AG09319 (cell line): ENCODE results near the gene RHEB.
"Not testable (repeated sequence)": the region's sequence is repeated elsewhere in the genome, so short reads cannot be mapped to it uniquely, and the experiment has no call there.

Experiments
- DNase-seq: peaks from one replicate; pipeline ENCODE4 v3.0.0-alpha.2; 2010; ENCODE audit warnings: low read depth; ENCODE audit errors: extremely low read depth
- TF ChIP-seq, protein P1 (sequence below): IDR thresholded peaks from 2 replicates; pipeline ENCODE4 v1.5.1; 2011; ENCODE audit warnings: low read depth, mild to moderate bottlenecking, inconsistent platforms, low read length, moderate library complexity

Gene RHEB

DNA sequence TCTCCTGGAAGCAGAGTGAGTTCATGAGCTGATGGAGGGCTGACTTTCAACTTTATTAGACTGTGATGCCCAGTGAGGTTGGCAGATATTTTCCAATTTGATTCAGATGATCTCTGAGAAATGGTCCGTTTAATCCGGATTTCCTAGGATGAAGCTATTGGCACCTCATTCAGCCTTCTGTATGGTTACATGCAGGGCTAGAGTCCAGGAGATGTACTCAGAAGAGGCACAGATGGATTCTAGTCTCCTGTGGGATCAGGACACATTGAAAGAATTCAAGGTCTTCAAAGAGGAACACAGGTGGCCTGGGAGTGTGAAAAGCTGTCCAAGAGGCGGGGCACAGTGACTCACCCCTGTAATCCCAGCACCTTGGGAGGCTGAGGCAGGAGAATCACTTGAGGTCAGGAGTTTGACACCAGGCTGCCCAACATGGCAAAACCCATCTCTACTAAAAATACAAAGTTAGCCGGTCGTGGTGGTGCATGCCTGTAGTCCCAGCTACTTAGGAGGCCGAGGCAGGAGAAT is 23.0 kb upstream of the RHEB start:
- TF ChIP-seq, protein P1, sequence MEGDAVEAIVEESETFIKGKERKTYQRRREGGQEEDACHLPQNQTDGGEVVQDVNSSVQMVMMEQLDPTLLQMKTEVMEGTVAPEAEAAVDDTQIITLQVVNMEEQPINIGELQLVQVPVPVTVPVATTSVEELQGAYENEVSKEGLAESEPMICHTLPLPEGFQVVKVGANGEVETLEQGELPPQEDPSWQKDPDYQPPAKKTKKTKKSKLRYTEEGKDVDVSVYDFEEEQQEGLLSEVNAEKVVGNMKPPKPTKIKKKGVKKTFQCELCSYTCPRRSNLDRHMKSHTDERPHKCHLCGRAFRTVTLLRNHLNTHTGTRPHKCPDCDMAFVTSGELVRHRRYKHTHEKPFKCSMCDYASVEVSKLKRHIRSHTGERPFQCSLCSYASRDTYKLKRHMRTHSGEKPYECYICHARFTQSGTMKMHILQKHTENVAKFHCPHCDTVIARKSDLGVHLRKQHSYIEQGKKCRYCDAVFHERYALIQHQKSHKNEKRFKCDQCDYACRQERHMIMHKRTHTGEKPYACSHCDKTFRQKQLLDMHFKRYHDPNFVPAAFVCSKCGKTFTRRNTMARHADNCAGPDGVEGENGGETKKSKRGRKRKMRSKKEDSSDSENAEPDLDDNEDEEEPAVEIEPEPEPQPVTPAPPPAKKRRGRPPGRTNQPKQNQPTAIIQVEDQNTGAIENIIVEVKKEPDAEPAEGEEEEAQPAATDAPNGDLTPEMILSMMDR = no peak
- no peak for DNase-seq

DNA sequence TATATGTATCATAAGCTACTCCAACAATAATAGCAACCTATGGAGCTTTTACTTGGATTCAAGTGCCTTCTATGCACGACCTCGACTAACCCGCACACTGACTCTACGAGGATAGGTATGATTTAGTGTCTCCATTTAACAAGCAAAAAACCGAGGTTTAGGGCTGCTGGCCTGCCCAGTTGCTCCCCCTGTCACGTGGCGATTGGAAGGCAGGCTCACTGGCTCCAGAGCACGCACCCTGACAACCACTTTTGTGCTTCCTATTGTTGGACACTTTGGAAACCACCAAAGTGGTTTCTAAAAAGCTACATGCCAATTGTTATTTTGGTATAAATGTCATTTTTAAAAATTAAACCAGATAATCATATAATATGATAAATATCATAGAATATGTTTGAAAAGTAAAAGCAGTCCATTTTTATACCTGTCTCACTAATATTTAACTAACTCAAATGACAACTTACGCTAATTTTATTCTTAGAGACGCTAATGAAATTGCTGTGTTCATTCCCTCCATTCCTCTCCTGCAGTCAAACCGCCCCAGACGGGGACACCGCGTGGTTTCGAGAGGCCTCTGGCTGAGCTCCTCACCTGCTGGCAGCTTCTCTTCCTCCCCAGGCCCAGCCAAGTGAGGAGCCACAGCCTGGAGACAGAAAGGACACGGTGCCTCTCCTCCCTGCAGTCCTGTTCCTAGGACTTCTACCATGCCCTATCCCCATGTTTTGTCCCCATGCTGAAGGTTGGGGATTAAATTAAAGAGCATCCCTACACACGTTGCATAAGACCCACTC is 22.2 kb upstream of the RHEB start:
- TF ChIP-seq, protein P1 = no peak
- DNase-seq = no peak

GRCh38 chr7:151540146-151540545 is 20.5 kb upstream of the RHEB start:
- no peak for DNase-seq
- TF ChIP-seq, protein P1 = no peak

- TF ChIP-seq, protein P1 = no peak
- no peak for DNase-seq
These were observed 19.5 kb upstream of the RHEB start for GRCh38 chr7:151539088-151539671.

DNA sequence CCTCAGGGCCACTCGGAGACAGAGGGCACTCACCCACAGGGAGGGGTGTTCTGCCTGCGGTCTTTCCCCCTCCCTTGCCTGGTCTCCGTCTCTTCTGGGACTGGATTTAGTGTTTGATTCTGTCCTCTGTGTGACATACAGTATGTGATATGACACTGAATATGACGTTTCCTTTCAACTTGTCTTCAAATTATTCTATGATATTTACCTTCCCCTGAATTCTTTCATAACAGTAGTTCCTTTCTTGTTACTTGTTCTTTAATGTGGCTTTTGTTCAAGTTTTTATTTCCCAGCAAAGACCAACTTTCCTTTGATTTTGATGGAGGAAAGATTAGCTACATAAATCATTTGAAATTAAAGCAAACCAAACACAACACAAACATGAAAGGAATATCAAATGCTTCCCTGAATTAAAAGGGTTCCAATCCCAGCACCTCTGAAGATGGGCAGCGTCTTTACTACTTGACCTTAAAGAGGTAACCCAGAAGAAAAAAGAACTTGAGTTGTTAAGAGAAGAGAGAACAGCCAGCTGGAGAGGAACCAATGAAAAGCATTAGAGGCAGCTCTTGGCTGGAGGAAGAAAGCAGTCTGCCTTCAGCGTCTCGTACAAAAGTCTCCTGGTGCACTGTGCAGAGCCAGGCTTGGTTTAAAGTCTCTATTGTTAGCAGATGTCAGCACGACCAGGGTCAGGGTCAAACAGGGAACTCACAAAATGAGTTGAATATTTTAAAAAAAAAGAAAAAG is 18.3 kb upstream of the RHEB start:
- DNase-seq = no peak
- TF ChIP-seq, protein P1 = no peak

DNA sequence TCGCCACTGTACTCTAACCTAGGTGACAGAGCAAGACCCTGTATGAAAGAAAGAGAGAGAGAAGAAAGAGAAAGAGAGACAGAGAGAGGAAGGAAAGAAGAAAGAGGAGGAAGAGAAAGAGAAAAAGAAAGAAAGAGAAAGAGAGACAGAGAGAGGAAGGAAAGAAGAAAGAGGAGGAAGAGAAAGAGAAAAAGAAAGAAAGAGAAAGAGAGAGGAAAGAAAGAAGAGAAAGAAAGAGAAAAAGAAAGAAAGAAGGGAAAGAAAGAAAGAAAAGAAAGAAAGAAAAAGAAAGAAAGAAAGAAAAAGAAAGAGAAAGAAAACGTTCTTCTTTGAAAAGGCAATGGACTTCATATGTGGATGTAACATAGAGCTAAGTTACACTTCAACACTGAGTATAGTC is 16.5 kb upstream of the RHEB start:
- DNase-seq = not testable (repeated sequence)

GRCh38 chr7:151529842-151530241 is 10.1 kb upstream of the RHEB start:
- DNase-seq = no peak
- TF ChIP-seq, protein P1 = no peak
